Vein endothelial cell (primary cell): ENCODE data around the gene RRAD. TPM values are rescaled to one million over a fixed set of nuclear protein-coding genes. Genes with fewer than 3 reads are reported as not detected.

Source experiments
- total RNA-seq: library from RNA; depleted of rRNA; stranded (reverse); fragments of >200 nt; gene quantifications from 2 replicates; pipeline ENCODE4 v1.2.3, GENCODE V29; 2012

Gene RRAD
- under 0.01 and 0.19 TPM in 2 replicates for total RNA-seq

GRCh38 chr16:66925322-66925840, at the start of gene RRAD:
RRAD (minus strand) TSS chr16:66925535; CDS start chr16:66925179, 356 bp downstream.

GRCh38 chr16:66961065-66961744, 35.9 kb upstream of the RRAD start, which contains the start of gene CES3:
CES3 (plus strand) TSS chr16:66961266; CDS start chr16:66961308, 42 bp downstream.

GRCh38 chr16:66935314-66936011, 10.1 kb upstream of the RRAD start, which contains the start of gene CES2:
CES2 (plus strand) TSS chr16:66935516; CDS start chr16:66935636, 120 bp downstream.

DNA sequence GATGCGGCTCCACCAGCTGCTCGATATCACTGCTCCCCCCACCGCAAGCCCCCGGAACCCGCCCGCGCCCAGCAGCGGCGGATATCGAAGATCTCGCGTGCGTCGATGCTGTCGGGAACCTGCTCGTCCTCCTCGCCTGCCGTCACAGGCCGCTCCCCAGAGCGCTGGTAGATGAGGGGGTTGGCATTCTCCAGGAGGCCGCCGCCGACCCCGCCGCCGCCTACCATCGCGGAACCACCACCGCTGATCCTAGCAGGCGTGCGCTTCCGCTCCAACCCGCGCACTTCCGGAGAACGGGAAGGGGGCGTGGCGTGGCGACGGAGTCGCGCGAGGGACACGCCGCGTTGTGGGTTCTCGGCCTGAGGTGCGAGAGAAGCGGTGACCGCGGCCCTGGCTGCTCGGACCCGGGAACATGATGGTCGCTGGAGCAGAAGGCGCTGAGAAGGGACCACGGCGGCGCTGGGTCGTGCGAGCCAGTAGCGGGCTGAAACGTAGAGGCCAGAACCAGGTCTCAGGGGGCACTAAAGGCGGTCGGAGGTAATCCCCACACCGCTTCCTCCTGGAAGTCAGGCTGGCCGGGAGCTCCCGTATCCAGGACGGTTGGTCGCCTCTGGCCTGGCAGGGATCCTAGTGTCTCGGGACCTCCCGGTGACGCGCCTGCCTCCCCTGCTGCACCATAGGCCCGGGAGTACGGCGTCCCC, 9.0 kb upstream of the RRAD start, which contains the start of gene CIAO2B:
Gene CIAO2B, minus strand, starts transcription at position 265 of the 701 bp plus-strand sequence. Its CDS starts 38 bp downstream, at position 227.

DNA sequence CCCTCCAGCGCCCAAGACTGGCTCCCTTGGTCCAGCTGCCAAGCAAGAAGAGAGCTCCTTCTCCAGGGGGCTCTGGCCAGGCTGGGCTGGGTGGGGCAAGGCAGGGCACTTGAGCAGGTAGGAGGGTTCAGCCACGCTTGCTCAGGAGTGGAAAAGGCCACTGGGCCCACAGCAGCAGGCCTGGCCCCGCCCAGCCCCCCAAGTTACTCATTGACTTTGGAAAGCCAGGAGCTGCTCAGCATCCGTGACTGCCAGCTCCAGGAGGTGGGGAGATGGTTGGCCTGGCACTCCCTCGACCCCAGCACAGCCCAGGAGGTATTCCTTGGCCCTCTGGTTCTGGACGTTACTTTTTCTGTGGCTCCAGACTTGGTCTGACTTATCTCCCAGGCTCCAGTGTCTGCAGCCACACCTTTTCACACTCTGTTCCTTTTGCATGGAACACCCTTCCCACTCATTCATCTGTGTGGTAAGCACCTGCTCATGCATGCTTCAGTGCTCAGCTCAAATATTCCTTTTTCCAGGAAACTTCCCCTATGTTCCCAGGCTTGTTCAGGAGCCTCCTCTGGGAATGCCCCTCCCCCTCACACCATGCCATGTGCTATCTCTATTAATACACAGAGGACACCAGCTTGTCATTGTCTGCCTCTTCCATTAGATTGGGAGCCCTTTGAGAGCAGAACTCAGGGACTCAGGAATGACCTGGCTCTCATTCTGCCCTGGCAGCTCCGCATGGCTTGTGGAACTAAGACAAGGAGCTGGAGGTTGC, 6.3 kb downstream of the RRAD start, which contains the start of gene CDH16:
Gene CDH16, minus strand, starts transcription at position 83 of the 766 bp plus-strand sequence. CDS start 820 bp downstream, outside the sequence.

DNA sequence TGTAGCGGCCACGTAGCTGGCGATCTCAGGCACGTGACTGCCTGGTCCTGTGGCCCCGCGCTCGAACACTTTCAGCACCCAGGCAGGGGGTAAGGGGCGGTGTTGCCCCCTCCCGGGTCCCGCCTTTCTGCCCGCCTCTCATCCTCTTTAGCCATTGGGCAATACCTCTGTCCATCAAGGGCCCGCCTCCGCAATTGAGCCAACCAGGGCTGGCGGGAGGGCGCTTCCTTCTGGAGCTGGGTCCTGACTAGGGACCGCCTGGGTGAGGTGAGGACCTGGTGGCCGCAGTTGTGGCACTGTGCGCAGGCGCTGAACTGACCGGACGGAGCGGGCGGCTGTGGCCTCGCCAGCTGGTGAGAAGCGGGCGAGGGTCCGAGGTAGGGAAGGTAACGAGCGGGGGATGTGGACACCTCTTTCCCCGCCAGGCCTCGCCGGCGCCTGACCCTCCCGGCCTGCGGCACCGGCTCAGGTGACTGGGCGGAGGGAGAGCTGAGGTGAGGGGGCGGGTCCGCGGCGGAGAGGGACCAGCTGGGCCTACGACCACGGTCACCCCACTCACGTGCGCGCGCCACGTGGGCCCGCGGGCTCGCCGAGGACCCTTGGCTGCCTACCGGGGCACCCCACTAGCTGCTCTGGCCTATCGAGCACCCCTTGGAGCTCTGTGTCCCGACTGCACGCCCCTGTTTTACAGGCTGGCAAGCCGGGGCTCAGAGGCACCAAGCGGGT, 44.9 kb downstream of the RRAD start, which contains the start of gene PDP2:
Gene PDP2, plus strand, starts transcription at position 228 of the 726 bp plus-strand sequence. CDS start 3,770 bp downstream, outside the sequence.

Other genes starting within 250 kb of the RRAD start
- gene CMTM4, start 228.8 kb downstream of the RRAD start, total RNA-seq: 13.0 and 16.0 TPM in 2 replicates
- gene DYNC1LI2, start 173.9 kb downstream of the RRAD start, total RNA-seq: 151 and 204 TPM in 2 replicates
- 0.10 TPM in 1 of 2 replicates, not detected in the other for gene TERB1, start 124.0 kb downstream of the RRAD start, total RNA-seq
- gene NAE1, start 94.6 kb downstream of the RRAD start, total RNA-seq: 51.9 and 66.2 TPM in 2 replicates
- not detected in 2 replicates for gene CA7, start 81.1 kb downstream of the RRAD start, total RNA-seq
- gene PDP2, start 45.0 kb downstream of the RRAD start, total RNA-seq: 8.2 and 12.2 TPM in 2 replicates
- not detected in 2 replicates for gene CDH16, start 6.7 kb downstream of the RRAD start, total RNA-seq
- gene CIAO2B, start 8.9 kb upstream of the RRAD start, total RNA-seq: 109 and 131 TPM in 2 replicates
- gene CES2, start 10.0 kb upstream of the RRAD start, total RNA-seq: 28.5 and 30.4 TPM in 2 replicates
- not detected in 2 replicates for gene CES3, start 35.7 kb upstream of the RRAD start, total RNA-seq
- 1.9 and 2.0 TPM in 2 replicates for gene CES4A, start 63.1 kb upstream of the RRAD start, total RNA-seq
- gene CBFB, start 103.6 kb upstream of the RRAD start, total RNA-seq: 78.1 and 101 TPM in 2 replicates
- 14.7 and 15.3 TPM in 2 replicates for gene PHAF1, start 184.4 kb upstream of the RRAD start, total RNA-seq
- 2.3 and 2.4 TPM in 2 replicates for gene B3GNT9, start 225.5 kb upstream of the RRAD start, total RNA-seq
- gene TRADD, start 234.4 kb upstream of the RRAD start, total RNA-seq: 11.9 and 16.0 TPM in 2 replicates
- gene FBXL8, start 234.4 kb upstream of the RRAD start, total RNA-seq: 7.1 and 9.5 TPM in 2 replicates
- gene HSF4, start 239.2 kb upstream of the RRAD start, total RNA-seq: 1.3 and 1.6 TPM in 2 replicates
- gene NOL3, start 245.0 kb upstream of the RRAD start, total RNA-seq: 7.0 and 8.8 TPM in 2 replicates